AG08396 (cell line): ENCODE measurements around the gene CYP11A1.
"Not testable (repeated sequence)": the region's sequence is repeated elsewhere in the genome, so short reads cannot be mapped to it uniquely, and the experiment has no call there.

Experiments used
- DNase-seq: peaks from one replicate; pipeline ENCODE4 v3.0.0; 2012; ENCODE audit warnings: low spot score, mixed read lengths

Gene CYP11A1

GRCh38 chr15:74400915-74401757 is 33.7 kb upstream of the CYP11A1 start:
- no peak for DNase-seq

GRCh38 chr15:74400313-74400860 is 32.9 kb upstream of the CYP11A1 start:
- DNase-seq: no peak

- no peak for DNase-seq
Measured at GRCh38 chr15:74399511-74400312, 32.3 kb upstream of the CYP11A1 start.

GRCh38 chr15:74399100-74399499 is 31.7 kb upstream of the CYP11A1 start:
- DNase-seq: no peak

- DNase-seq: no peak
Measured at GRCh38 chr15:74398183-74398582, 30.7 kb upstream of the CYP11A1 start.

GRCh38 chr15:74397239-74398068 is 30.0 kb upstream of the CYP11A1 start:
- no peak for DNase-seq

GRCh38 chr15:74396445-74397238 is 29.2 kb upstream of the CYP11A1 start:
- DNase-seq: peak; percentile 47

- no peak for DNase-seq
Measured at GRCh38 chr15:74396146-74396438, 28.6 kb upstream of the CYP11A1 start.

GRCh38 chr15:74395319-74396145 is 28.1 kb upstream of the CYP11A1 start:
- DNase-seq: no peak

- DNase-seq: no peak
Measured at GRCh38 chr15:74394090-74394846, 26.8 kb upstream of the CYP11A1 start.

- DNase-seq: no peak
Measured at GRCh38 chr15:74393423-74393822, 26.0 kb upstream of the CYP11A1 start.

- DNase-seq: no peak
Measured at GRCh38 chr15:74392902-74393301, 25.5 kb upstream of the CYP11A1 start.

- peak; percentile 66 for DNase-seq
Measured at GRCh38 chr15:74392451-74392830, 25.0 kb upstream of the CYP11A1 start.

GRCh38 chr15:74391582-74392450 is 24.4 kb upstream of the CYP11A1 start:
- DNase-seq: no peak

GRCh38 chr15:74390647-74391288 is 23.3 kb upstream of the CYP11A1 start:
- DNase-seq: no peak

GRCh38 chr15:74390049-74390646 is 22.7 kb upstream of the CYP11A1 start:
- not testable (repeated sequence) for DNase-seq

- no peak for DNase-seq
Measured at GRCh38 chr15:74389241-74390048, 22.0 kb upstream of the CYP11A1 start.
